Activated CD4-positive, alpha-beta T cell treated with anti-CD3 and anti-CD28 coated beads for 1 hour (primary cell): Measurements from ENCODE around the gene NCAM2.

ENCODE experiments used
- DNase-seq: peaks from one replicate; pipeline ENCODE4 v3.0.0-alpha.2; 2020

The NCAM2 gene

DNA sequence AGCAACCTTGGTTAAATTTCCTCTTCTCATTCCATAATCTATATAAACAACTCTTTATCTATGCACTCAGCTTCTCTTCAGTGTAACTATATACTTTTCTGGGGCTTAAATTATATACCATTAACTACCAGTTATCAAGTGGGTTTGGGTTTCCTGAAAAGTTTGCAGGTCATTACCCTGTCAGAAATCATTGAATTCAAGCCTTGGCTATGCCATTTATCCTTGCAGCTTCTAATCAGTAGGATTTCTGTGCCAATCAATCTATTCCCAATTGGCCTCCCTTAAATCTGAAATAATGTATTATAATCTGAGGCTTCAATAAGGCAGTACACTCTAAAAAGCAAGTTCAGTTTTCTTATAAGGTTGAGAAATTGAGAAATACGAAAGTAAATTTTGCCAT lies 466.5 kb downstream of the NCAM2 start:
- no peak for DNase-seq

DNA sequence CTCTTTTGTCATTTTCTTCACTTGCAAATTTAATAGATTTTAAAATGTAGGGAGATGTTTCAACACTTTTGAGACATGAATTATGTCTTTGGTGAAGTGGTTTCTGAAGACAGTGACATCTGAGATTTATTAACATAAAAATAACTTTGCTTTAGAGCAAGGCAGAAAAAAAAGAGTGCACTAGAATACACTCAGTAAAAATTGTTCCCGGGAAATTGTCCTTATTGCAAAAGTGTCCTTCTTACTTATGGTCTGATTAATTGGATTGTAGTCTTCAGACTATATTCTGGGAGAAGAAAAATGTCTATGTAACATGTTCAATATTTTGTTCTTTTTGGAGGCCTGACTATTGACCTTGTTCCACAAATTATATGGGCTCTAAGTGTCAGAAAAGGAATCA lies 468.5 kb downstream of the NCAM2 start:
- no peak for DNase-seq

DNA sequence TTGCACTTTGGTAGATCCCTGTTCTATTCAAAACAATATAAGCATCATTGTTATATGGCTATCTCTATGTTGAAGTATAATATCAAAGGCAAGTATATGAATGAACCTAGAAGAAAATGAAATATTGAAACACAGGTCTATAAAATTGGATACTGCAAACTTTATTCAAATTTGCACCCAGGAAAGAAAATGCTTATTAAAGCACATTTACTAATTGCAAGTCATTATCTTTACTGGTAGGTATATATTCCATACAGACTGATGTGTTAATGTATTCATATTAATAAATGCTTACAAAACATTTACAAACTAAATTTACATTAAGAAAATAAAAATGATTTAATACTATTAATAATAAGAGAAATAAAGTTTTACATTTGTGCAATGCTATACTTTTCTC lies 469.8 kb downstream of the NCAM2 start:
- DNase-seq = no peak

GRCh38 chr21:21481239-21481638 lies 483.0 kb downstream of the NCAM2 start:
- no peak for DNase-seq

- DNase-seq = no peak
Observed at GRCh38 chr21:21508859-21509258, 510.6 kb downstream of the NCAM2 start.

GRCh38 chr21:21530680-21531079 lies 532.5 kb downstream of the NCAM2 start:
- no peak for DNase-seq

DNA sequence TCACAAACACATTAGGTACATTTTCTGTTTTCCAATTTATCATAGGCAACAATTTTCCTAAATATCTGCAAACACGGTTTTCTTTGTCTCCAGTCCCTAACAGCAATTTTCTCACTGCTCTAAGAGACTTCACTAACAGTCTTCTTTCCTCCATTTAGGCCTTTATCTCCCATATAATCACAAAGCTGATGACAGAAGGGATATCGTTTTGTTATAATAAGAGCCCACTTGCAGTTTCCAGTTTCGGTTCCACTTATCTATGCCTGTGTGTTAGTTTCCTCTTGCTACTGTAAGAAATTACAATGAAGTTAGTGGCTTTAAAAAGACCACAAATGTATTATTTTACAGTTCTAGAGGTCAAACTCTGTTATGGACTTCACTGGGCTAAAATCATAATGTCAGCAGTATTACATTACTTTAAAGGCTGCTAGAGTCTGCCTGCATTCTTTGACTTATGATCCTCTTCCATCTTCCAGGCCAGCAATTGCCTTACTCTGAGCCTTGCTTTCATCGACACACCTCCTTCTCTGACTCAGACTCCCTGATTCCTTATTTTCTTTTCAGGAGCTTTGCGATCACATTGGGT lies 549.3 kb downstream of the NCAM2 start:
- no peak for DNase-seq

DNA sequence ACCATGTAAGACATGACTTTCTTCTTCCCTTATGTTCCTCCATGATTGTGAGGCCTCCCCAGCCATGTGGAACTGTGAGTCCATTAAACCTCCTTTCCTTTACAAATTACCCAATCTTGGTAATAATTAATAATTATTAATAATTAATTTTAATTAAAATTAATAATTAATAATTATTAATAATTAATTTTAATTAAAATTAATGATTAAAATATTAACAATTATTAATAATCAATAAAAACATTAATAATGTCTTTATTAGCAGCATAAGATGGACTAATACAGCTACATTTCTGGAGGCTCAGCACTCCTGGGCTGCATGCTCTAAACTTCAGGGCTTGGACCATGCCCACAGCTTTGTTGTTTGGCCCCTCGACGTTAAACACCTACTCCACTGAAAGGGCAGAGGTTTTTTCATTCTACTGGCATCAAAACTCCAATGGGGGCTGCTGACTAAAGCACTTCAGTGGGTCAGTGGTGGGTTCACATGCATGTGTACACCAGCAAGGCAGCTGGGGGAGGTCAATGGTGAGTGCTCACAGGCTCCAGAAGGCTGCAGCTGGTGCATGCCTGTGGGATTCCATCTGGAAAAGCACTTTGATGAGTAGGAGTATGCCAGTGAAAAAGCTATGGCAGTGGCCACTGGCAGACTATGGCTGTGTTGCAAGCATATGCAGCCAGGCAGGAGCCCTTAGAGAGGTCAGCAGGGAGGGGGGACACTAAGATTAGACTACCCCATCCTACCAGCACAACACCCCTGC lies 561.3 kb downstream of the NCAM2 start:
- DNase-seq = no peak
